Endothelial cell of umbilical vein (primary cell): ENCODE results near the gene GABRB2. TPM values are rescaled to one million over a fixed set of nuclear protein-coding genes. Genes with fewer than 3 reads are reported as not detected.

ENCODE experiments used
- BruUV-seq: library from RNA; stranded (reverse); fragments of 400-500 nt; replicated peaks from 2 replicates; lab custom pipeline; 2021; lab: Mats Ljungman, UMichigan
- CTCF ChIA-PET: fragments of 300-600, 350-600 bp; sonication (Branson Sonifier 250); formaldehyde crosslinking; loops from one replicate; lab custom pipeline; 2021; ENCODE audit warnings: antibody characterized with exemption, inconsistent platforms; lab: Charles Lee
- POLR2A ChIA-PET: fragments of 300-600, 350-600 bp; sonication (Branson Sonifier 250); formaldehyde crosslinking; loops from one replicate; lab custom pipeline; 2021; ENCODE audit warnings: antibody characterized with exemption, inconsistent platforms; lab: Charles Lee
- DNase-seq: peaks from one replicate; pipeline ENCODE4 v3.0.0-alpha.2; 2011; ENCODE audit warnings: low read depth, low spot score
- FAIRE-seq: peaks from 2 replicates; lab custom pipeline; 2011; peaks lifted over from hg19 to GRCh38; lab: Jason Lieb, UNC
- H2AFZ ChIP-seq: 2 replicates; pipeline ENCODE4 v1.6.0; 2012; ENCODE audit warnings: low read depth, low read length, control low read depth, inconsistent platforms
- H3K27ac ChIP-seq: 2 replicates; pipeline ENCODE4 v1.5.1; 2011; ENCODE audit warnings: low read depth, mild to moderate bottlenecking, control low read depth, low read length, moderate library complexity; ENCODE audit not compliant: insufficient read depth
- H3K27me3 ChIP-seq, 2 experiments: 2 replicates each; pipeline versions ENCODE4 v1.6.0 to v1.6.1; 2011; ENCODE audit warnings: low read length in 2 of 2, mixed read lengths in 1 of 2; ENCODE audit not compliant: control insufficient read depth in 2 of 2, insufficient read depth in 2 of 2
- H3K36me3 ChIP-seq, 2 experiments: 2 replicates in 1 of 2; 3 replicates in 1 of 2; pipeline ENCODE4 v1.5.1; 2011; ENCODE audit warnings: low read length in 2 of 2, mild to moderate bottlenecking in 1 of 2, moderate library complexity in 1 of 2; ENCODE audit not compliant: control insufficient read depth in 2 of 2, insufficient read depth in 2 of 2; ENCODE audit errors: extremely low read depth in 1 of 2
- H3K4me1 ChIP-seq: 3 replicates; pipeline ENCODE4 v1.5.1; 2011; ENCODE audit warnings: mild to moderate bottlenecking, low read length; ENCODE audit not compliant: control insufficient read depth, insufficient read depth; ENCODE audit errors: extremely low read depth
- H3K4me2 ChIP-seq: 2 replicates; pipeline ENCODE4 v1.6.1; 2011; ENCODE audit warnings: low read length, control low read depth, mixed read lengths; ENCODE audit not compliant: insufficient read depth
- H3K4me3 ChIP-seq, 3 experiments: fragments of 200-600 bp in 1 of 3; sonication (generic), shearing (Covaris generic) in 1 of 3; replicated peaks in 1 of 3; 2 replicates each; pipeline ENCODE4 v1.5.1; 2011 to 2016; ENCODE audit warnings: control low read depth in 3 of 3, low read length in 3 of 3, mild to moderate bottlenecking in 2 of 3, inconsistent platforms in 1 of 3, low read depth in 1 of 3, moderate library complexity in 1 of 3; ENCODE audit not compliant: insufficient read depth in 1 of 3
- H3K79me2 ChIP-seq: 2 replicates; pipeline ENCODE4 v1.6.0; 2012; ENCODE audit warnings: low read length, inconsistent platforms; ENCODE audit not compliant: control insufficient read depth, insufficient read depth
- H3K9ac ChIP-seq: replicated peaks from 2 replicates; pipeline ENCODE3; 2011; ENCODE audit warnings: low read length, control low read depth; ENCODE audit not compliant: insufficient read depth; ENCODE audit errors: extremely low read depth
- H3K9me1 ChIP-seq: replicated peaks from 3 replicates; pipeline ENCODE4 v1.6.0; 2011; ENCODE audit warnings: mild to moderate bottlenecking, low read length; ENCODE audit not compliant: control insufficient read depth, insufficient read depth; ENCODE audit errors: extremely low read depth
- H3K9me3 ChIP-seq: replicated peaks from 2 replicates; pipeline ENCODE4 v1.5.1; 2012; ENCODE audit warnings: low read length, inconsistent platforms; ENCODE audit not compliant: control insufficient read depth, insufficient read depth
- H4K20me1 ChIP-seq: replicated peaks from 2 replicates; pipeline ENCODE3; 2011; ENCODE audit warnings: mild to moderate bottlenecking, low read length; ENCODE audit not compliant: control insufficient read depth, insufficient read depth; ENCODE audit errors: extremely low read depth
- CTCF ChIP-seq, 2 donors: IDR thresholded peaks; 1 replicate in 1 of 2; 2 replicates in 1 of 2; pipeline ENCODE4 v1.5.1; 2011; ENCODE audit warnings: low read length in 2 of 2, mild to moderate bottlenecking in 2 of 2, moderate library complexity in 2 of 2, control low read depth in 1 of 2, inconsistent platforms in 1 of 2, low read depth in 1 of 2; ENCODE audit not compliant: insufficient read depth in 1 of 2; ENCODE audit errors: extremely low read depth in 1 of 2
- EZH2 ChIP-seq: IDR thresholded peaks from 2 replicates; pipeline ENCODE4 v1.6.1; 2012; ENCODE audit warnings: borderline replicate concordance, low read depth, mild to moderate bottlenecking, moderate library complexity, low read length, inconsistent platforms; ENCODE audit not compliant: severe bottlenecking
- FOS ChIP-seq: IDR thresholded peaks from 2 replicates; pipeline ENCODE4 v1.6.1; 2011; ENCODE audit warnings: mild to moderate bottlenecking, low read length, moderate library complexity, borderline replicate concordance; ENCODE audit not compliant: insufficient read depth
- GATA2 ChIP-seq: IDR thresholded peaks from 2 replicates; pipeline ENCODE4 v1.7.0; 2011; ENCODE audit warnings: low read depth, mild to moderate bottlenecking, moderate library complexity, mixed read lengths, low read length; ENCODE audit not compliant: insufficient read length, insufficient read depth
- JUN ChIP-seq: IDR thresholded peaks from 2 replicates; pipeline ENCODE4 v1.6.1; 2011; ENCODE audit warnings: borderline replicate concordance, low read depth; ENCODE audit not compliant: insufficient read length, insufficient read depth
- MAX ChIP-seq: IDR thresholded peaks from 2 replicates; pipeline ENCODE4 v1.6.1; 2011; ENCODE audit not compliant: insufficient read depth, insufficient read length
- MYC ChIP-seq: IDR thresholded peaks from one replicate; pipeline ENCODE4 v1.6.1; 2011; ENCODE audit warnings: mild to moderate bottlenecking, low read depth, low read length
- POLR2A ChIP-seq: IDR thresholded peaks from 2 replicates; pipeline ENCODE4 v1.6.1; 2012; ENCODE audit warnings: low read depth, mild to moderate bottlenecking, control low read depth, low read length
- POLR2AphosphoS5 ChIP-seq: IDR thresholded peaks from 2 replicates; pipeline ENCODE4 v1.6.1; 2012; ENCODE audit warnings: low read depth, mild to moderate bottlenecking, control low read depth, low read length, moderate library complexity; ENCODE audit not compliant: insufficient read depth
- dilution Hi-C: fragments of 300-500 bp; cut with MboI; formaldehyde crosslinking; loops from one replicate; pipeline ENCODE4 v1.15.0; 2019; ENCODE audit warnings: low sequenced_read_pairs; ENCODE audit not compliant: extremely low pct_ligation_motif_present
- intact Hi-C: fragments of 100-400 bp; cut with micrococcal nuclease; formaldehyde crosslinking; loops from one replicate; pipeline ENCODE4 v1.10.0; 2022
- polyA plus RNA-seq, 4 experiments: library from polyadenylated mRNA; depleted of rRNA in 3 of 4; stranded (reverse) in 3 of 4; unstranded in 1 of 4; fragments of >200 nt; gene quantifications; 2 replicates each; pipeline versions ENCODE4 v1.2.1 to v1.2.3, GENCODE V29; 2011 to 2012; ENCODE audit warnings: missing spikeins in 1 of 4
- total RNA-seq: library from RNA; stranded (reverse); gene quantifications from 2 replicates; pipeline ENCODE4 v1.2.3, GENCODE V29; 2021

Gene GABRB2
- total and polyA plus RNA-seq, 2 donors (not counting 3 experiments of a cell fraction or from before 2014, with no cell fraction given) = not detected

DNA sequence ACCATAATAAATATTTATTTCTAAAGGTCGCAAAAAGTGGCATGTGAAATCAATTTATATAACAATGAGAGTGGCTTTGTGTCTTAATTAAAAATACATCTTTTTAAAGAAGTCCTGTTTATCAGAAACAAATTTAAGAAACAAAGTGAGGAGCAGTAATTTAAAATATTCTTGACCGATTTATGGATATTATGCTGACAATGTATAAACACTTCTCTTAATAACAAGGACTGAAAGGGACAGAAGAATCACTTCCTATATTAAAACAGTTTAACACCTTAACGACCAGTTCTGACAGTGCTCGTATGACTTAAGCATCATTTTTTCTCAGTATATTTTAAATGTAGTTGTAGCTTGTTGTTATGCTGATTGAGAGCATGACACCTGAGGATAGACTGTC lies 149.1 kb downstream of the GABRB2 start:
- Histone ChIP-seq H3K9me1 (no peaks in the 10 kb centered on the region), H3K79me2 (no peaks in the 10 kb centered on the region), H4K20me1 (no peaks in the 10 kb centered on the region), H2AFZ (no peak overlapping the region), H3K27me3 (no peaks in the 10 kb centered on the region), H3K27ac (no peak overlapping the region), H3K4me3 (no peak overlapping the region), H3K4me2 (no peak overlapping the region), H3K9ac (no peak overlapping the region), H3K4me1 (no peaks in the 10 kb centered on the region), H3K36me3 (no peaks in the 10 kb centered on the region), H3K9me3 (no peaks in the 10 kb centered on the region)
- dilution Hi-C loops = no loop called here
- FAIRE-seq (no peak), DNase-seq (no peak)
- intact Hi-C loops = no loop called here
- POLR2A ChIA-PET = no interaction called here
- no TSS peak for BruUV-seq
- TF ChIP-seq CTCF (IDR thresholded peaks at IDR 0.05; ENCODE audit: extremely low read depth in 1 of 2, insufficient read depth in 1 of 2, low read depth in 1 of 2, low read length in 2 of 2) = no peak
- TF ChIP-seq FOS = no peak
- TF ChIP-seq JUN = no peak
- no peak for TF ChIP-seq MAX
- TF ChIP-seq POLR2A = no peak
- TF ChIP-seq EZH2 = no peak
- CTCF ChIA-PET = no interaction called here

- H3K79me2 ChIP-seq = no peaks in the 10 kb centered on the region
- POLR2A ChIA-PET = no interaction called here
- H3K27me3 ChIP-seq = no peaks in the 10 kb centered on the region
- H3K27ac ChIP-seq = no peak overlapping the region
- H2AFZ ChIP-seq = no peak overlapping the region
- H3K4me3 ChIP-seq = no peak overlapping the region
- dilution Hi-C loops (no loop called here), intact Hi-C loops (no loop called here)
- FAIRE-seq (no peak), DNase-seq (no peak)
- H3K9me1 ChIP-seq = no peaks in the 10 kb centered on the region
- no TSS peak for BruUV-seq
- no peaks in the 10 kb centered on the region for H4K20me1 ChIP-seq
- TF ChIP-seq FOS (no peak), GATA2 (no peak), MYC (no peak), POLR2A (no peak), JUN (no peak), MAX (no peak), POLR2AphosphoS5 (no peak), EZH2 (no peak), CTCF (IDR thresholded peaks at IDR 0.05; ENCODE audit: extremely low read depth in 1 of 2, insufficient read depth in 1 of 2, low read depth in 1 of 2, low read length in 2 of 2) (no peak)
- no peaks in the 10 kb centered on the region for H3K9me3 ChIP-seq
- H3K9ac ChIP-seq = no peak overlapping the region
- no peak overlapping the region for H3K4me2 ChIP-seq
- H3K4me1 ChIP-seq = no peaks in the 10 kb centered on the region
- no peaks in the 10 kb centered on the region for H3K36me3 ChIP-seq
- CTCF ChIA-PET = no interaction called here
Measured at GRCh38 chr5:161396171-161396570, 150.4 kb downstream of the GABRB2 start.
